OCI-LY7 (cell line): ENCODE results near the gene CACNG3.

Experiments
- EZH2phosphoT487 ChIP-seq: fragments of 200-600 bp; sonication (generic); IDR thresholded peaks from 2 replicates; pipeline ENCODE4 v1.6.1; 2018; ENCODE audit warnings: low read depth, borderline replicate concordance, mild to moderate bottlenecking, mixed run types, antibody characterized with exemption, low read length, moderate library complexity, mixed read lengths
- TF ChIP-seq, protein P1 (sequence below): fragments of 200-600 bp; sonication (generic); conservative IDR thresholded peaks from 2 replicates; pipeline ENCODE4 v1.5.1; 2014; ENCODE audit warnings: mild to moderate bottlenecking, antibody characterized with exemption, low read length, moderate library complexity, mixed read lengths

DNA sequence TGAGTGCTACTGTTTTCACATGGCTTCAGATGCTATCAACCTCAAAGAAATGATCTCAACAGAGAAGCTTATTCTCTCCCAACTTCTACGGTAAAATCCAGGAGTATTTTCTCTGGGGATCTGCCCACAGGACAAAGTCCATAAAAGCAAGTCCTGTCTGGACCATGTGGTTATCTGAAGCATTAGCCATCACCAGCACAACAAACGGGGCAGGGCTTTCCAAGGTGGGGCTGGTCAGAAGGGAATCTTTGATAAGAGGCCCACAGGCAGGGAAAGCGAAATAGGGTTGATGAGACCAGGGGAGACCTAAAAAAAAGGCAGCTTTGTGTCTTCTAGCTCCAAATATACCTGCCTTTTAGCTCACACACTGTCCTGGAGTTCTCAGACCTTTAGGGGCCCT is 38.7 kb upstream of the CACNG3 start:
- TF ChIP-seq, protein P1, sequence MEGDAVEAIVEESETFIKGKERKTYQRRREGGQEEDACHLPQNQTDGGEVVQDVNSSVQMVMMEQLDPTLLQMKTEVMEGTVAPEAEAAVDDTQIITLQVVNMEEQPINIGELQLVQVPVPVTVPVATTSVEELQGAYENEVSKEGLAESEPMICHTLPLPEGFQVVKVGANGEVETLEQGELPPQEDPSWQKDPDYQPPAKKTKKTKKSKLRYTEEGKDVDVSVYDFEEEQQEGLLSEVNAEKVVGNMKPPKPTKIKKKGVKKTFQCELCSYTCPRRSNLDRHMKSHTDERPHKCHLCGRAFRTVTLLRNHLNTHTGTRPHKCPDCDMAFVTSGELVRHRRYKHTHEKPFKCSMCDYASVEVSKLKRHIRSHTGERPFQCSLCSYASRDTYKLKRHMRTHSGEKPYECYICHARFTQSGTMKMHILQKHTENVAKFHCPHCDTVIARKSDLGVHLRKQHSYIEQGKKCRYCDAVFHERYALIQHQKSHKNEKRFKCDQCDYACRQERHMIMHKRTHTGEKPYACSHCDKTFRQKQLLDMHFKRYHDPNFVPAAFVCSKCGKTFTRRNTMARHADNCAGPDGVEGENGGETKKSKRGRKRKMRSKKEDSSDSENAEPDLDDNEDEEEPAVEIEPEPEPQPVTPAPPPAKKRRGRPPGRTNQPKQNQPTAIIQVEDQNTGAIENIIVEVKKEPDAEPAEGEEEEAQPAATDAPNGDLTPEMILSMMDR, result no peak
- TF ChIP-seq EZH2phosphoT487, result no peak
